Measurements from ENCODE around the gene PERP.

The PERP gene

DNA sequence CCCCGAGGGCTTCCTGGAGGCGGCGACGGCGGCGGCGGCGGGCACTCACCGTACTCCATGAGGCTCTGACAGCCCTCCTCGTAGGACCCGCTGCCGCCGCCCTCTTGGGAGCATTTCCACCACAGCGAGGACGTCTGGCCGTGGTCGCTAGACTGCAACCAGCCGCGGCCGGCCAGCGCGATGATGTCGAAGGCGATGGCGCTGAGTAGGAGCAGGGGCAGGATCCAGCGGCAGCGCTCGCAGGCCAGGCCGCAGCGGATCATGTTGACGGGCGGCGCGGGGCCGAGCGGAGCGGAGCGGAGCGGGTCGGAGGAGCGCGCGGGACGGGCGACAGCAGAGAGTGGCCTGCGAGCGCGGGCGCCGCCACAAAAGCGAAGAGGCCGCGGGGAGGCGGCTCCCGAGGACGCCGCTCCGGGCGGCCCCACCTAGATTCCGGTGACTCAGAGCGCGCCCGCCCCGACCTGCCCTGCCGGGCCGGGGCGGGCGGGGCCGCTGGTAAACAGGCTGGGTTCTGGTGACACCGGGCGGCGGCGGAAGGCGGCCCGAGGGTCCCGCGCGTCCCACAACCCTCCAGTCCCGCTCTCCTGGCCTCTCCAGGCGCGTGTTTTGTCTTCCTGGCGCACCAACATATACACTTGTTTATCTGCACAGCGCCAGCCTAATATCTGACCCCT lies at the start of gene PERP:
PERP (minus strand) TSS at position 342 of the 674 bp plus-strand sequence; CDS start at position 263, 79 bp downstream.
- peak; percentile 38 to 58 for DNase-seq (ENCODE audit: low read depth in 2 of 2)
- TF ChIP-seq CTCF (IDR thresholded peaks at IDR 0.05; ENCODE audit: low read depth, low read length) = no peak
- H3K4me3 ChIP-seq (replicated peaks in 1 of 2; ENCODE audit: low read depth in 2 of 2, low read length in 2 of 2) = peak within 1 kb of the TSS; percentile 66 to 77

GRCh38 chr6:138155443-138155842 lies 48.2 kb upstream of the PERP start:
- DNase-seq (ENCODE audit: low read depth in 2 of 2) = no peak
- H3K4me3 ChIP-seq (replicated peaks in 1 of 2; ENCODE audit: low read depth in 2 of 2, low read length in 2 of 2) = no peak overlapping the region
- no peak for TF ChIP-seq CTCF (IDR thresholded peaks at IDR 0.05; ENCODE audit: low read depth, low read length)

DNA sequence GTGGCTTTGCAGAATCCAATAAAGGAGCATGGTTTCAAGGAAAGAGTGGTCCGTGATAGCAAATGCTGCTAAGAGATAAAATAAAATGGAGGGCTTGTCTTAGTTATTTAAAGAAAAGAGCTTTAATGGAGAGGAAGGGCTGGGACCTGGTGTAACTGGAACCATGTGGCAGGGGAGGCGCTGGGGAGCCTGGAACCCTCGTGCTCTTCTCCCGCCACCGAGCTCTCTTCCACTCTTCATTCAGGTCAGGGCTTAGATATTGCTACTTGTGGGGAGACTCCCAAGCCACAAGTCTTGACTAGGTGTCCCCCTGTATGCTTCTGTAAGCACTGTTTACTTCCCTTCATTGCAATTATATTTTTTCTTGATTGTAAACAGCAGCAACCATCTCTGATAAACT lies 39.3 kb upstream of the PERP start:
- TF ChIP-seq CTCF (IDR thresholded peaks at IDR 0.05; ENCODE audit: low read depth, low read length) = no peak
- no peak for DNase-seq (ENCODE audit: low read depth in 2 of 2)
- H3K4me3 ChIP-seq (replicated peaks in 1 of 2; ENCODE audit: low read depth in 2 of 2, low read length in 2 of 2) = no peak overlapping the region

- no peak for TF ChIP-seq CTCF (IDR thresholded peaks at IDR 0.05; ENCODE audit: low read depth, low read length)
- no peak overlapping the region for H3K4me3 ChIP-seq (replicated peaks in 1 of 2; ENCODE audit: low read depth in 2 of 2, low read length in 2 of 2)
- no peak for DNase-seq (ENCODE audit: low read depth in 2 of 2)
These were observed 38.2 kb upstream of the PERP start for GRCh38 chr6:138145402-138145801.

GRCh38 chr6:138142806-138143205 lies 35.6 kb upstream of the PERP start:
- DNase-seq (ENCODE audit: low read depth in 2 of 2) = no peak
- TF ChIP-seq CTCF (IDR thresholded peaks at IDR 0.05; ENCODE audit: low read depth, low read length) = no peak
- no peak overlapping the region for H3K4me3 ChIP-seq (replicated peaks in 1 of 2; ENCODE audit: low read depth in 2 of 2, low read length in 2 of 2)

GRCh38 chr6:138129190-138129589 lies 22.0 kb upstream of the PERP start:
- no peak for TF ChIP-seq CTCF (IDR thresholded peaks at IDR 0.05; ENCODE audit: low read depth, low read length)
- DNase-seq (ENCODE audit: low read depth in 2 of 2) = no peak
- H3K4me3 ChIP-seq (replicated peaks in 1 of 2; ENCODE audit: low read depth in 2 of 2, low read length in 2 of 2) = no peak overlapping the region

DNA sequence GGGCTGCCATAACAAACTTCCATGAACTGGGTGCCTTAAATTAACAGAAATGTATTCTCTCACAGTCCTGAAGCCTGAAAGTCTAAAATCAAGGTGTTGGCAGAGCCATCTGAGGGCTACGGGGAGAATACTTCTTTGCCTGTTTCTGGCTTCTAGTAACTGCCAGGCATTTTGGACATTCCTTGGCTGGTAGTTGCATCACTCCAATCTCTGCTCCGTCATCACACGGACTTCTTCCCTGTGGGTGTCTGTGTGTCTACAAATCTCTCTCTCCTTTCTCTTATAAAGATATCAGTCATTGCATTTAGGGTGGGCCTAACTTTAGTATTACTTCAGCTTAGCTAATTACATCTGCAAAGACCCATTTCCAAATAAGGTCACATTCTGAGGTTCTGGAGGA lies 20.9 kb upstream of the PERP start:
- DNase-seq (ENCODE audit: low read depth in 2 of 2) = no peak
- no peak for TF ChIP-seq CTCF (IDR thresholded peaks at IDR 0.05; ENCODE audit: low read depth, low read length)
- no peak overlapping the region for H3K4me3 ChIP-seq (replicated peaks in 1 of 2; ENCODE audit: low read depth in 2 of 2, low read length in 2 of 2)

All from cardiac fibroblast (primary cell).